ENCODE results near the gene TTLL11.
"Not testable (repeated sequence)": the region's sequence is repeated elsewhere in the genome, so short reads cannot be mapped to it uniquely, and the experiment has no call there.

DNA sequence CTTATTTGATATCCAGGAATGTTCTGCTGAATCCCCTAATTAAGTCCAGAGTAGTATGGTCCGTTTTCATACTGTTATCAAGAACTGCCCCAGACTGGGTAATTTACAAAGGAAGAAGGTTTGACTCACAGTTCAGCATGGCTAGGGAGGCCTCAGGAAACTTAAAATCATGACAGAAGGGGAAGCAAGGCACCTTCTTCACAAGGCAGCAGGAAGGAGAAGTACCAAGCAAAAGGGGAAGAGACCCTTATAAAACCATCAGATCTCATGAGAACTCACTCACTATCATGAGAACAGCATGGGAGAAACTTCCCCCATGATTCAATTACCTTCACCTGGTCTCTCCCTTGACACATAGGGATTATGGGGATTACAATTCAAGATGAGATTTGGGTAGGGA, 26.4 kb downstream of the TTLL11 start:
- TF ChIP-seq EZH2 (IDR thresholded peaks at IDR 0.05; ENCODE audit: low read depth) = not testable (repeated sequence)
- TF ChIP-seq, protein P1, sequence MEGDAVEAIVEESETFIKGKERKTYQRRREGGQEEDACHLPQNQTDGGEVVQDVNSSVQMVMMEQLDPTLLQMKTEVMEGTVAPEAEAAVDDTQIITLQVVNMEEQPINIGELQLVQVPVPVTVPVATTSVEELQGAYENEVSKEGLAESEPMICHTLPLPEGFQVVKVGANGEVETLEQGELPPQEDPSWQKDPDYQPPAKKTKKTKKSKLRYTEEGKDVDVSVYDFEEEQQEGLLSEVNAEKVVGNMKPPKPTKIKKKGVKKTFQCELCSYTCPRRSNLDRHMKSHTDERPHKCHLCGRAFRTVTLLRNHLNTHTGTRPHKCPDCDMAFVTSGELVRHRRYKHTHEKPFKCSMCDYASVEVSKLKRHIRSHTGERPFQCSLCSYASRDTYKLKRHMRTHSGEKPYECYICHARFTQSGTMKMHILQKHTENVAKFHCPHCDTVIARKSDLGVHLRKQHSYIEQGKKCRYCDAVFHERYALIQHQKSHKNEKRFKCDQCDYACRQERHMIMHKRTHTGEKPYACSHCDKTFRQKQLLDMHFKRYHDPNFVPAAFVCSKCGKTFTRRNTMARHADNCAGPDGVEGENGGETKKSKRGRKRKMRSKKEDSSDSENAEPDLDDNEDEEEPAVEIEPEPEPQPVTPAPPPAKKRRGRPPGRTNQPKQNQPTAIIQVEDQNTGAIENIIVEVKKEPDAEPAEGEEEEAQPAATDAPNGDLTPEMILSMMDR (conservative IDR thresholded peaks at IDR 0.05) = not testable (repeated sequence)

Measured in PC-9 (cell line).